ENCODE data around the gene ELF1. TPM values are rescaled to one million over a fixed set of nuclear protein-coding genes. Genes with fewer than 3 reads are reported as not detected.

Gene ELF1
- total and polyA plus RNA-seq, 2 experiments from 2014 or later: 7.0 to 12.7 TPM

GRCh38 chr13:41060724-41061074, 41.6 kb upstream of the ELF1 start:
- no peaks in the 10 kb centered on the region for H3K9me2 ChIP-seq (ENCODE audit: insufficient read depth)
- peak overlapping the region; percentile 84 for H3K4me2 ChIP-seq
- peaks cover 16% of the 10 kb centered on the region for H3K4me1 ChIP-seq (ENCODE audit: insufficient read depth)
- no peaks in the 10 kb centered on the region for H3F3A ChIP-seq (replicated peaks; ENCODE audit: low read depth)
- ATAC-seq: peak; percentile 59
- DNase-seq (ENCODE audit: low spot score): peak; percentile 76
- H2AFZ ChIP-seq: peak overlapping the region; percentile 91
- Mint-ChIP-seq H3K4me3 (peak overlapping the region; percentile 99), H3K4me1 (peaks cover 21% of the 10 kb centered on the region), H3K27ac (peak overlapping the region; percentile 99), H3K36me3 (ENCODE audit: low read depth) (peaks cover 14% of the 10 kb centered on the region), H3K27me3 (ENCODE audit: insufficient read depth, low read depth, poor library complexity) (peaks cover 15% of the 10 kb centered on the region), H3K9me3 (peaks cover 5% of the 10 kb centered on the region; the same call in 2 of the 3 replicates)
- TF ChIP-seq, protein P1, sequence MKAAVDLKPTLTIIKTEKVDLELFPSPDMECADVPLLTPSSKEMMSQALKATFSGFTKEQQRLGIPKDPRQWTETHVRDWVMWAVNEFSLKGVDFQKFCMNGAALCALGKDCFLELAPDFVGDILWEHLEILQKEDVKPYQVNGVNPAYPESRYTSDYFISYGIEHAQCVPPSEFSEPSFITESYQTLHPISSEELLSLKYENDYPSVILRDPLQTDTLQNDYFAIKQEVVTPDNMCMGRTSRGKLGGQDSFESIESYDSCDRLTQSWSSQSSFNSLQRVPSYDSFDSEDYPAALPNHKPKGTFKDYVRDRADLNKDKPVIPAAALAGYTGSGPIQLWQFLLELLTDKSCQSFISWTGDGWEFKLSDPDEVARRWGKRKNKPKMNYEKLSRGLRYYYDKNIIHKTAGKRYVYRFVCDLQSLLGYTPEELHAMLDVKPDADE (IDR thresholded peaks at IDR 0.05): no peak
- no peak for TF ChIP-seq POLR2AphosphoS5 (IDR thresholded peaks at IDR 0.05; ENCODE audit: low read depth)
- TF ChIP-seq, protein P2, sequence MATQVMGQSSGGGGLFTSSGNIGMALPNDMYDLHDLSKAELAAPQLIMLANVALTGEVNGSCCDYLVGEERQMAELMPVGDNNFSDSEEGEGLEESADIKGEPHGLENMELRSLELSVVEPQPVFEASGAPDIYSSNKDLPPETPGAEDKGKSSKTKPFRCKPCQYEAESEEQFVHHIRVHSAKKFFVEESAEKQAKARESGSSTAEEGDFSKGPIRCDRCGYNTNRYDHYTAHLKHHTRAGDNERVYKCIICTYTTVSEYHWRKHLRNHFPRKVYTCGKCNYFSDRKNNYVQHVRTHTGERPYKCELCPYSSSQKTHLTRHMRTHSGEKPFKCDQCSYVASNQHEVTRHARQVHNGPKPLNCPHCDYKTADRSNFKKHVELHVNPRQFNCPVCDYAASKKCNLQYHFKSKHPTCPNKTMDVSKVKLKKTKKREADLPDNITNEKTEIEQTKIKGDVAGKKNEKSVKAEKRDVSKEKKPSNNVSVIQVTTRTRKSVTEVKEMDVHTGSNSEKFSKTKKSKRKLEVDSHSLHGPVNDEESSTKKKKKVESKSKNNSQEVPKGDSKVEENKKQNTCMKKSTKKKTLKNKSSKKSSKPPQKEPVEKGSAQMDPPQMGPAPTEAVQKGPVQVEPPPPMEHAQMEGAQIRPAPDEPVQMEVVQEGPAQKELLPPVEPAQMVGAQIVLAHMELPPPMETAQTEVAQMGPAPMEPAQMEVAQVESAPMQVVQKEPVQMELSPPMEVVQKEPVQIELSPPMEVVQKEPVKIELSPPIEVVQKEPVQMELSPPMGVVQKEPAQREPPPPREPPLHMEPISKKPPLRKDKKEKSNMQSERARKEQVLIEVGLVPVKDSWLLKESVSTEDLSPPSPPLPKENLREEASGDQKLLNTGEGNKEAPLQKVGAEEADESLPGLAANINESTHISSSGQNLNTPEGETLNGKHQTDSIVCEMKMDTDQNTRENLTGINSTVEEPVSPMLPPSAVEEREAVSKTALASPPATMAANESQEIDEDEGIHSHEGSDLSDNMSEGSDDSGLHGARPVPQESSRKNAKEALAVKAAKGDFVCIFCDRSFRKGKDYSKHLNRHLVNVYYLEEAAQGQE (IDR thresholded peaks at IDR 0.05; ENCODE audit: unreplicated experiment): no peak
- TF ChIP-seq EZH2 (IDR thresholded peaks at IDR 0.05; ENCODE audit: low read depth, unreplicated experiment): no peak
- no peak for TF ChIP-seq STAT1 (IDR thresholded peaks at IDR 0.05; ENCODE audit: unreplicated experiment)
- no peak for TF ChIP-seq JUNB (IDR thresholded peaks at IDR 0.05; ENCODE audit: unreplicated experiment)
- no peak for TF ChIP-seq ZNF114 (CRISPR knock-in tag; IDR thresholded peaks at IDR 0.05)
- no peak for TF ChIP-seq CREB1 (CRISPR knock-in tag; IDR thresholded peaks at IDR 0.05; ENCODE audit: low read depth)
- TF ChIP-seq CTCF (conservative IDR thresholded peaks at IDR 0.05; ENCODE audit: low read depth in 2 of 2): no peak
- H3K79me2 ChIP-seq (replicated peaks; ENCODE audit: insufficient read depth): peaks cover 54% of the 10 kb centered on the region
- peaks cover 13% of the 10 kb centered on the region; the same call in 1 of the 2 replicates for H3K36me3 ChIP-seq (ENCODE audit: insufficient read depth)
- H4K20me1 ChIP-seq (replicated peaks; ENCODE audit: insufficient read depth): peaks cover 2% of the 10 kb centered on the region; the same call in 1 of the 2 replicates
- H3K4me3 ChIP-seq: peak overlapping the region; percentile 83
- peak overlapping the region; percentile 94 for H3K27ac ChIP-seq (ENCODE audit: low read depth)
- H3K27me3 ChIP-seq (ENCODE audit: insufficient read depth): no peaks in the 10 kb centered on the region
